VCaP (cell line): Measurements from ENCODE around the gene RAVER1.

Experiments used
- H3K27ac ChIP-seq: fragments of 450-650 bp; 2 replicates; pipeline ENCODE4 v1.5.1; 2017
- TF ChIP-seq, protein P1 (sequence below): fragments of 450-650 bp; conservative IDR thresholded peaks from 2 replicates; pipeline ENCODE4 v1.5.1; 2017; ENCODE audit warnings: mild to moderate bottlenecking, moderate library complexity

RAVER1 gene

DNA sequence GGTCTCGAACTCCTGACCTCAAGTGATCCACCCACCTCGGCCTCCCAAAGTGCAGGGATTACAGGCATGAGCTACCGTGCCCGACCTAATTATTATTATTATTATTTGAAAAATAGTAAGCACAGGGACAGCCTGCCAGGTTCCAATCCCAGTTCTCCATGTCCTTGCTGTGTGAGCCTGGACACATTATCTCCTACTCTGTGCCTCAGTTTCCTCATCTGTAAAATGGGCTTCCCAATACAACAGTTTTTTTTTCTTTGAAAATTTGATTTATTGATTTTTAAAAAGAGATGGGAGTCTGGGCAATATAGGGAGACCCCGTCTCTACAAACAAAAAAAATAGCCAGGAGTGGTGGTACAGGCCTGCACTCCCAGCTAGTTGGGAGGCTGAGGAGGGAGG, 27.0 kb downstream of the RAVER1 start:
- H3K27ac ChIP-seq: no peak overlapping the region
- TF ChIP-seq, protein P1, sequence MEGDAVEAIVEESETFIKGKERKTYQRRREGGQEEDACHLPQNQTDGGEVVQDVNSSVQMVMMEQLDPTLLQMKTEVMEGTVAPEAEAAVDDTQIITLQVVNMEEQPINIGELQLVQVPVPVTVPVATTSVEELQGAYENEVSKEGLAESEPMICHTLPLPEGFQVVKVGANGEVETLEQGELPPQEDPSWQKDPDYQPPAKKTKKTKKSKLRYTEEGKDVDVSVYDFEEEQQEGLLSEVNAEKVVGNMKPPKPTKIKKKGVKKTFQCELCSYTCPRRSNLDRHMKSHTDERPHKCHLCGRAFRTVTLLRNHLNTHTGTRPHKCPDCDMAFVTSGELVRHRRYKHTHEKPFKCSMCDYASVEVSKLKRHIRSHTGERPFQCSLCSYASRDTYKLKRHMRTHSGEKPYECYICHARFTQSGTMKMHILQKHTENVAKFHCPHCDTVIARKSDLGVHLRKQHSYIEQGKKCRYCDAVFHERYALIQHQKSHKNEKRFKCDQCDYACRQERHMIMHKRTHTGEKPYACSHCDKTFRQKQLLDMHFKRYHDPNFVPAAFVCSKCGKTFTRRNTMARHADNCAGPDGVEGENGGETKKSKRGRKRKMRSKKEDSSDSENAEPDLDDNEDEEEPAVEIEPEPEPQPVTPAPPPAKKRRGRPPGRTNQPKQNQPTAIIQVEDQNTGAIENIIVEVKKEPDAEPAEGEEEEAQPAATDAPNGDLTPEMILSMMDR: no peak

DNA sequence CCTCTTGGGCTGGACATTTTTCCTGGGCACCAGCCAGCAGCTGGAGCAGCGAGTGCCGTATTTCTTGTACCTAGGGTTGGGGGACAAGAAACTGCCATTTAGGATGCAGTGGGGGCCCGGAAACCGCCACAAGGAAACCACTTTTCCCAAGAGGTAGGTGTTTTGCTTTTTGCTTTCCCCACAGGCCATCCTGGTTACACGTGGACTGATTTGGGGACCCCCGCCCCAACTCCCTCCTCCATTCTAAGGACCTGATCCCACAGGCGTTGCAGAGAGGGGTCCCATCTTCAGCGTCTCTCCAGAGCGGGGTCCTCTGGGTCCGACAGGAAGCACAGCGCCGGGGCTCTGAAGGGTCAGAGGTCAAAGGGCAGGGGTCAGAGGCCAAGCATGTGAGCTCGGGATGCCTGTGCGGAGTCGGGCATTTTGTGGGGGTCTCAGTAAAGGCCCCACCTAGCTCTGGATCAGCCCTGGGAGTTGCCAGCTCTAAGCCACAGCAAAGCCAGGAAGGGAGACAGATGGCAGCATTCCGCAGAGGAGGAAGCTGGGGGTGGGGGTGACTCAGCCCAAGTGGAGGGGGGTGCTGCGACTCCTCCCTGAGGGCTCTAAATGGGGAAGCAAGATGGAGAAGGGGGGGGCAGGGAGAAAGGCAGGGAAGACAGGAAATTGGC, 28.1 kb downstream of the RAVER1 start:
- TF ChIP-seq, protein P1: no peak
- H3K27ac ChIP-seq: no peak overlapping the region

DNA sequence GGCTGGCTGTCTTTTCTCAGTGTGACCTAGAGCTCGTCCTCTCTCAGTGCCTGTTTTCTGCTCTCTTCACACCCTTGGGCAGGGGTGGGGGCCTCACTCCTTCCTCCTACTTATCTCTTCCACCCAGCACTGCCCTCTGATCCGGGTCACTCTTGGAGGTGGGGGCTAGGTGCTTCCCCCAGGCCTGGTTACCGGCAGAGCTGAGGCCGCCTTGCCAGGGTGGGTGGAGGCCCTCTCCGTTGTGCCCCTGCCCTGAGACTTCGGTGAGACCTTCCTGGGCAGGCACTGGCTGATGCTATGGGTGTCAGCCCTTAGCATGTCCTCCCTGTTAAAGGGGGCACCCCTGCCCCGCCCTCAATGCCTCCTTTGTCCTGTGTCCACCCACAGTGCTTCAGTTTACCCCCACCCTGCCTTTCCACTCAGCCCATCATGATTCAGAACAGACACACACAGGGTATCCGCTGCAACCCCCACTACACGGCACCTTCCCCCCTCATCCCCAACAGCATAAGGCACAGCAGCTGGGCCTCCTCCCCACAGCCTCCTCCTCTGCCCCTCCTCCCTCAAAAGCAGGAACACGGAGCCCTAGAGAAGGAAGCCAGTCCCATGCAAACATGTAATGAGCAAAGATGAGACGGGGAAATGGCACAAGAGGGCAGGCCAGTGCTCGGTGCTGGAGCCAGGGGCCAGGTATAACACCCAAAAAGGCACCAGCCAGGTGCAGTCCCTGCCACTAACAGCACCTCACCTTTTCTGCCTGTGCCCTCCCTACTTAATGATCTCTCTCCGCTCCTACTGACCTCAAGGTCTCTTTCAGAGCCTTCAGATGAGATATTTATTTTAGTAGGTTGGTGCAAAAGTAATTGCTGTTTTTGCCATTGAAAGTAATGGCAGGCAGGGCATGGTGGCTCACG, 33.5 kb downstream of the RAVER1 start:
- TF ChIP-seq, protein P1: no peak
- H3K27ac ChIP-seq: no peak overlapping the region

DNA sequence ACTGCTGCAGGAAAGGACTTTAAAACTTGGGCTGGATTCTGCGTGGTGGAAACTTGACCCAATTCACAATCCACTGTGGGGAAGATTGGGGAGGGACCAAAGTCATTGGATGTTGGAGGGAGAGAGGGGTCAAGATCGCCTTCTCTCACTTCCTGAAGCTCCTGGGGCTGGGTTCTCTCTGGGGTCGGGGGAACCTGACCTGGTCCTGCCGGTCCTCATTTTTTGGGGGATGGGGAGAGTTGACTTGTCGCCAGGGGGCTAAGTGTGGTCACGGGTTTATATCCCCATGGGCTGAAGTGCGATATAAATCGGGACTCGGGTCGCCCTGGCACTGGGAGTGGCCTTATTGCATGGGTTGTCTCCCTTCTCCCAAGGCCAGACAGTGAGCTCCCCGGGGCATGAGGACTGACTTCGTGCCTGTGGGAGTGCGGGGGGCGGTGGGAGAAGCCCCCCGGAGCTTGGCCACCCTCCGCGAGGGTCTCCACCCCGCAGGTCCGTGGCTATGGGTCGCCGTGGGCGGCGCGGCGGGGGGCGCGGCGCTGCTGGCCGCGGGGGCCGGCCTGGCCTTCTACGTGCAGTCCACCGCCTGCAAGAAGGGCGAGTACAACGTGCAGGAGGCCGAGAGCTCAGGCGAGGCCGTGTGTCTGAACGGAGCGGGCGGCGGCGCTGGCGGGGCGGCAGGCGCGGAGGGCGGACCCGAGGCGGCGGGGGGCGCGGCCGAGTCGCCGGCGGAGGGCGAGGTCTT, 37.3 kb downstream of the RAVER1 start:
- TF ChIP-seq, protein P1: no peak
- H3K27ac ChIP-seq: no peak overlapping the region

DNA sequence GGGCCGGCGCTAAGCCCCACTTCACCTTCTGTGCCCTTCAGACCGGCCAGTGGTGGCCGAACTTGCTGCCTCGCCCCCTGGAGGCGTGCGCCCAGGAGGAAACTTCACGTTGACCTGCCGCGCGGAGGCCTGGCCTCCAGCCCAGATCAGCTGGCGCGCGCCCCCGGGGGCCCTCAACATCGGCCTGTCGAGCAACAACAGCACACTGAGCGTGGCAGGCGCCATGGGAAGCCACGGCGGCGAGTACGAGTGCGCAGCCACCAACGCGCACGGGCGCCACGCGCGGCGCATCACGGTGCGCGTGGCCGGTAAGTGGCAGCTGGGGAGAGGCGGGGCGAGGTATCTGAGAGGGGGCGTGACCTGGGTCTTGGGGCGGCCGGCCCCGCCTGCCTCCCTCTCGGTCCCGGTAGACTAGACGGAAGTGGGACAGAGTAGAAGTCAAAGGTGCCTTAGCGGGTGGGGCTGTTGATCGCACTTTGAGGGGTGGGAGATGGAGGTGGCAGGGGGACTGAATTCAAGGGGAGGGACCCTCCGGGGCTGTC, 38.0 kb downstream of the RAVER1 start:
- TF ChIP-seq, protein P1: peak; percentile 11
- no peak overlapping the region for H3K27ac ChIP-seq

DNA sequence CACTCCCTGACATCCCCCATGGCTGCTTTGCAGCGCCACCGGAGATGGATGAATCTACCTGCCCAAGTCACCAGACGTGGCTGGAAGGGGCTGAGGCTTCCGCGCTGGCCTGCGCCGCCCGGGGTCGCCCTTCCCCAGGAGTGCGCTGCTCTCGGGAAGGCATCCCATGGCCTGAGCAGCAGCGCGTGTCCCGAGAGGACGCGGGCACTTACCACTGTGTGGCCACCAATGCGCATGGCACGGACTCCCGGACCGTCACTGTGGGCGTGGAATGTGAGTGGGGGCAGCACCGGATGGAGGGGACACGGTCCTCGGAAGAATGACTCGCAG, 39.0 kb downstream of the RAVER1 start:
- TF ChIP-seq, protein P1: no peak
- no peak overlapping the region for H3K27ac ChIP-seq
